GM21390 (cell line): ENCODE measurements around the gene OTUD1.

ENCODE experiments used
- ATAC-seq: cut with Tn5 transposase; IDR thresholded peaks from one replicate; pipeline ENCODE4 v1.9.1; 2021; ENCODE audit not compliant: unreplicated experiment

The OTUD1 gene

GRCh38 chr10:23459308-23459939 is 20.5 kb downstream of the OTUD1 start:
- ATAC-seq: no peak

GRCh38 chr10:23461557-23461956 is 22.7 kb downstream of the OTUD1 start:
- no peak for ATAC-seq

- no peak for ATAC-seq
Measured at GRCh38 chr10:23467012-23467411, 28.1 kb downstream of the OTUD1 start.

GRCh38 chr10:23467548-23467947 is 28.7 kb downstream of the OTUD1 start:
- no peak for ATAC-seq

GRCh38 chr10:23469596-23470237 is 30.8 kb downstream of the OTUD1 start:
- no peak for ATAC-seq

- ATAC-seq: no peak
Measured at GRCh38 chr10:23472181-23472580, 33.3 kb downstream of the OTUD1 start.

- ATAC-seq: no peak
Measured at GRCh38 chr10:23474081-23474480, 35.2 kb downstream of the OTUD1 start.

- no peak for ATAC-seq
Measured at GRCh38 chr10:23474626-23475025, 35.8 kb downstream of the OTUD1 start.

GRCh38 chr10:23478570-23478969 is 39.7 kb downstream of the OTUD1 start:
- ATAC-seq: no peak

- ATAC-seq: no peak
Measured at GRCh38 chr10:23479798-23480473, 41.1 kb downstream of the OTUD1 start.

GRCh38 chr10:23481363-23481961 is 42.6 kb downstream of the OTUD1 start:
- no peak for ATAC-seq

- ATAC-seq: no peak
Measured at GRCh38 chr10:23490115-23490514, 51.2 kb downstream of the OTUD1 start.
